Measurements from ENCODE around the gene ST7.

Gene ST7

DNA sequence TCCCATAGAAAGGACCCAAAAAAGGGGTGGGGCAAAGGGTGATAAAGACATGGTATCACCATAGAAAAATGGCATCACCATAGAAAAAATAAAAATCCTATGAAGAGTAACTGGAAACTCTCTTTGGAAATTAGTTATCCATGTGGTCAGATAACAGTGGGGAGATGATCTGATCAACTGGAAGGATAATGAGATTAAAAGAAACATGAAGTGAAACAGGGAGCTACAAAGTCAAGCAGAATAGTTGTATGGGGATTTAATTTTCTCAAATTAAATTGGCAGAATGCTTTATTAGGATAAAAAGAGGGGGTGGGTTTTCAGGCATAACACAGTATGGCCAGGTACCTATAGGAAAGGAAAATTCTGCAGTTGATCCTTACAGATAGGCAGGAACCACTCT, 258.3 kb downstream of the ST7 start:
- no peaks in the 10 kb centered on the region for H3K4me1 ChIP-seq (ENCODE audit: control insufficient read depth, low read depth, low read length)
- H3K27ac ChIP-seq (ENCODE audit: low read length): no peak overlapping the region
- no peaks in the 10 kb centered on the region for H3K9me3 ChIP-seq (ENCODE audit: control insufficient read depth, low read depth, low read length)
- H3K27me3 ChIP-seq (ENCODE audit: control insufficient read depth, insufficient read depth, low read length): no peaks in the 10 kb centered on the region
- no peak overlapping the region for H3K9ac ChIP-seq (ENCODE audit: low read length)
- peaks cover 5% of the 10 kb centered on the region for H3K36me3 ChIP-seq (ENCODE audit: control insufficient read depth, low read depth, low read length)
- no peak overlapping the region for H3K4me3 ChIP-seq (ENCODE audit: low read length)

DNA sequence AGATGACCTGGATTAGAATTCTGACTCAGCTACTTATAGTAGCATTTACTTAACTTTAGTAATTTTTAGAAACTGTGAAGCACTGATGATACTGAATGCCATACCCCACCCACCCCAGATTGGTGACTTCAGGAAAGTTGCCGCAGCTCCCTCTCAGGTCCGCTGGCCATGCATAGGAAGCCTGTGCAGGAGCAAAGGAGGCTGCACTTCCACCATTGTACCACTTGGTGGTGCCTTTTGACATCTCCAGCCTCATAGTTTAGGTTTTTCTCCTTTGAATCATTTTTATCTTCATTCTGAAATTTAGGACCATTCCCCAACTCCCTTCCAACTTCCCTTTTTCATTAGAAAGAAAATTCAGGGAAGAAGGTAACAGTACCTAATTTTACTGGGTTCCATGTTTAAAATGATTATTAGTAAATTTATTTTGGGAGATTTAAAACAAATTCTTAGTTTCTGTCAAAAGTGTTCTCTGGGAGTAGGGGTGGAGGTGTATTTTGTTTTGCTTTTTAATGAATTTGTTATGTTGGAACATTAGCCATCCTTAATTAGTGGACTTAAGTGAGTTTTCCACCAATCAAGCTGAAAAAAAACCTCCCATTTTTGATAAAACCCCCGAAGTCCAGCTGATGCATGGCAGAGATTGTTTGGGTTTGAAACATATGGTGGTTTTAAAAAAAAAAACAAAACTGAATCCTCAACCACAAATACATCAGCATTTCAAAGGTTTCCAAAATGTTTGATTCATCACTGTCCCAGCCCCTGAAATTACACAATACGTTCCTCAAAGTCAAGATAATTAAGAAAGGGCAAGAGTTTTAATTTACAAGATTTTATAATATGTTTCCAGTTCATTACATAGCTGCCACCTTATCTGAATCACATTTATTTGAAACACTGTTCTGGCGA, 259.9 kb downstream of the ST7 start:
- no peaks in the 10 kb centered on the region for H3K9me3 ChIP-seq (ENCODE audit: control insufficient read depth, low read depth, low read length)
- no peaks in the 10 kb centered on the region for H3K27me3 ChIP-seq (ENCODE audit: control insufficient read depth, insufficient read depth, low read length)
- peaks cover 5% of the 10 kb centered on the region for H3K36me3 ChIP-seq (ENCODE audit: control insufficient read depth, low read depth, low read length)
- H3K4me3 ChIP-seq (ENCODE audit: low read length): no peak overlapping the region
- H3K4me1 ChIP-seq (ENCODE audit: control insufficient read depth, low read depth, low read length): no peaks in the 10 kb centered on the region
- H3K9ac ChIP-seq (ENCODE audit: low read length): no peak overlapping the region
- no peak overlapping the region for H3K27ac ChIP-seq (ENCODE audit: low read length)

DNA sequence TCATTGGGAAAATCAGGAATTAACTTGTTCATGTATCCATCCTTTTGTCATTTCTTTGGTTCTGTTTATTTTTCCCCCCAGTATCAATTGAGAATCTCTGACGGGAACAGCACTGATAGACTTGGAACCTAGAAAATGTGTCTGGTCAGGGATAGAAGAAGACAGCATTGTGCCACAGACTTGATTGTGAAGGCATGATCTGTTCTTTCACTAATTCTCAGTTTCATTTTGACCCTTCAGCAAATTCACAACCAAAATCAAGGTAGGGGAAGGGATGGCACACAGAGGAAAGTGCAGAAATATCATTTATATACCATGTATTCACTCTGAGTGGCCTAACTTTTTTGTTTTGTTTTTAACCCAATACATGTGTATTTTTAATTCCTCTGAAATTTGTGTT, 262.7 kb downstream of the ST7 start:
- Histone ChIP-seq H3K36me3 (ENCODE audit: control insufficient read depth, low read depth, low read length) (no peaks in the 10 kb centered on the region), H3K9me3 (ENCODE audit: control insufficient read depth, low read depth, low read length) (no peaks in the 10 kb centered on the region), H3K4me3 (ENCODE audit: low read length) (no peak overlapping the region), H3K4me1 (ENCODE audit: control insufficient read depth, low read depth, low read length) (no peaks in the 10 kb centered on the region), H3K9ac (ENCODE audit: low read length) (no peak overlapping the region), H3K27ac (ENCODE audit: low read length) (no peak overlapping the region), H3K27me3 (ENCODE audit: control insufficient read depth, insufficient read depth, low read length) (no peaks in the 10 kb centered on the region)

DNA sequence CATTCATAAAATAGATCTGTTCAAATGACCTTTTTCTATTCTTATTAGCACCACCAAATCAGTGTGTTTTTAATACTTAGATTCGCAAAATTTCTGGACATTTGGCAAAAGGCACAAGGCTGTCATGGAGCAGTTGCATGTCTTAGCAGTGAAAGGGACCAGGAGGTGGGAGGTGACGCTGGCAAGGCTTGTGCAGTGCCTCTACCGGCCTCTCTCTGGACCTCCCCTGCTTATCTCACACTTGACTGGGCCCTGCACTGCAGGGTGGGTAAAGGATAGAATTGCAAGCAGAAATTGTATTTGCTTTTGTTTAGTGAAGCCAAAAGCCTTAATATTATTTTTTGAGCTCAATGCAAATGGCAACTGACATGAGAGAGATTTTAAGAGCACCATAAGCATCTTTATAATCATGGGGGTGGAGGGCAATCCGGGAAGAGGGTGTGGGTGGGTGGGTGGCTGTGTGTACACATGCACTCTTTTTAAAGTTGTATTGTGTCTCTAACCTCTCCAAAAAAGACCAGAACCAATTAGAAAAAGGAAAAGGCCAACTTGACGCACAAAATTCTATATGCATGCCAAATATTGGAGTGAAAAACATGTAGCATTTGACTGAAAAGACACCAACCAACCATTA, 263.3 kb downstream of the ST7 start:
- no peak overlapping the region for H3K4me3 ChIP-seq (ENCODE audit: low read length)
- no peak overlapping the region for H3K9ac ChIP-seq (ENCODE audit: low read length)
- no peaks in the 10 kb centered on the region for H3K36me3 ChIP-seq (ENCODE audit: control insufficient read depth, low read depth, low read length)
- no peak overlapping the region for H3K27ac ChIP-seq (ENCODE audit: low read length)
- H3K9me3 ChIP-seq (ENCODE audit: control insufficient read depth, low read depth, low read length): no peaks in the 10 kb centered on the region
- H3K27me3 ChIP-seq (ENCODE audit: control insufficient read depth, insufficient read depth, low read length): no peaks in the 10 kb centered on the region
- H3K4me1 ChIP-seq (ENCODE audit: control insufficient read depth, low read depth, low read length): no peaks in the 10 kb centered on the region

DNA sequence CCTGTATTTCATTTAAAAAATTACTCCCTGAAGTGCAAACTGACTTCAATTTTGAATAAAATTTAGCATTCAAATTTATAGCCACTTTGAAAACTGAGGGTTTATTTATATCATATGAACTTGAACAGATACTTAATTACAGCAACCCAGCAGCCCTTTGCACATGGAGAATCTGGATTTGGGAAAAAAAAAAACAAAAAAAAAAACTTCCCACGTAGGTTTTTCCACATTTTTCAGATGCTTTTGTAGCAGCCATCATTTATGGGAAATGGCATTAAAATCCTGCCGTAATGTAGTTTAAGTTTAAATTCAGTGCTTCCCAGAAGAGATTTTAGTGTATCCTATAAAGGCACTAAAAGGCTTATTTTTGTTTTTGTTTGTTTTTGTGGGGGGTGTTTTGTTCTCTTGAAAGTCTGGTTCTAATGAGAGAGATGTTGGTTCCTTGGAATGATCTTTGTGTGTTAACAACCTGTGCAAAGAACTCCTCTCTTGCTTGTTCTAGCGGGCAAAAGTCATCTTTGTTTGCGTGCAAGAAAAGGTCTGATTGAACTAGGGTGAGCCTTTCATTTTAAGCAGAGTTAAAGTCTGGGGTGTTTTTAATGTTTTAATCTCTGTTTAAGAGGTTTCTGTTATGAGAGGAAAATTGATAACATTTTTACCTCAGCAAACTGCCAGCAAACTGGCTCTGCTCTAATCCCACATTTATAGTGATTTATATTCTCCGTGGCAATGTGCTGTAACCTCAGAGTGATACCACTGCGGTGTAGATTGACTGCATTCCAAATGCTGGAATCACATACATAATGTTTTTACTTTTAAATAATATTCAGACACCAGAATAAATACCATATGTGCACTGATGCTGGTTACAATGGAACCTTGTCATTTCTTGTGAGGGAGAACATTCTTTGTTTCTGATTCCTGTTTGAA, 264.1 kb downstream of the ST7 start:
- H3K27ac ChIP-seq (ENCODE audit: low read length): no peak overlapping the region
- H3K4me1 ChIP-seq (ENCODE audit: control insufficient read depth, low read depth, low read length): no peaks in the 10 kb centered on the region
- no peaks in the 10 kb centered on the region for H3K36me3 ChIP-seq (ENCODE audit: control insufficient read depth, low read depth, low read length)
- no peak overlapping the region for H3K9ac ChIP-seq (ENCODE audit: low read length)
- no peak overlapping the region for H3K4me3 ChIP-seq (ENCODE audit: low read length)
- no peaks in the 10 kb centered on the region for H3K9me3 ChIP-seq (ENCODE audit: control insufficient read depth, low read depth, low read length)
- no peaks in the 10 kb centered on the region for H3K27me3 ChIP-seq (ENCODE audit: control insufficient read depth, insufficient read depth, low read length)

DNA sequence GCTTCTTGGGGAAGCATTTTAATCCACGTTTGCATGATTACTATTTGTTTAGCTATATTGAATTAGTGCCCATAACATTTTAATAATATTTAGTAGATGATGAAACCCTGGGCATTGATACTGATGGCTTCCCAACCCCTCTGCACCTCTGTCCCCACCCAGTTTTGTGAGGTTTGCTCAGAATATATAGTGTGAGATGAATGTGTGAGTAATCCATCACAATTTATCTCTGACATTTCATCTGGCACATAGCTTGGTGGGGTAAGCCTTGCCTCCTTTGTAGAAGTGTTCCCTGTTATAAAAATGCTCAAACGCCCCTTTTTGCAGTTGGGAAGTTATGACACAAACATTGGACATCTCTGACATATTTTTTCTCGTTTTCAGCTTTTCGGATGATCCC, 265.4 kb downstream of the ST7 start:
- no peaks in the 10 kb centered on the region for H3K9me3 ChIP-seq (ENCODE audit: control insufficient read depth, low read depth, low read length)
- H3K36me3 ChIP-seq (ENCODE audit: control insufficient read depth, low read depth, low read length): no peaks in the 10 kb centered on the region
- H3K9ac ChIP-seq (ENCODE audit: low read length): no peak overlapping the region

DNA sequence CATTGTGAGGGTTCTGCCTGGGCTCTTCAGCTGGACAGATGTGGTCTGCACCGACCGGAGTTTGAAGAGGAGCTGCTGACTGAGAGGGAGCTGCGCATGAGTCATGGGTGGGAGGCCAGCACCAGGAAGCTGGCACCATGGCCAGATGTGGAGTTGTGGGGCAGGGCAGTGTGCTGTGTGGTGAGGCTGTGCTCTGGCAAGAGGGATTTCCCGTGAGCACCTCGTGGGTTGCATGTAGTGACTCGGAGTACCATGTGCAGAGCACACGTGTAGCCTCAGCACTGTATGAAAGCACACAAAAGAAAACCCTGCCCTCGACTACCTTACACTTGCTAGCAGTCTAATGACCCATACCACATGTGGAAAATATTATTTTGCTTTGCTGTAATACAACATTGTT, 266.2 kb downstream of the ST7 start:
- Histone ChIP-seq H3K9me3 (ENCODE audit: control insufficient read depth, low read depth, low read length) (no peaks in the 10 kb centered on the region), H3K9ac (ENCODE audit: low read length) (no peak overlapping the region), H3K27me3 (ENCODE audit: control insufficient read depth, insufficient read depth, low read length) (no peaks in the 10 kb centered on the region), H3K4me3 (ENCODE audit: low read length) (no peak overlapping the region), H3K36me3 (ENCODE audit: control insufficient read depth, low read depth, low read length) (no peaks in the 10 kb centered on the region), H3K4me1 (ENCODE audit: control insufficient read depth, low read depth, low read length) (no peaks in the 10 kb centered on the region), H3K27ac (ENCODE audit: low read length) (no peak overlapping the region)

More for the DNA sequence above, 265.4 kb downstream of the ST7 start:
- H3K4me1 ChIP-seq (ENCODE audit: control insufficient read depth, low read depth, low read length): no peaks in the 10 kb centered on the region
- no peak overlapping the region for H3K4me3 ChIP-seq (ENCODE audit: low read length)
- no peak overlapping the region for H3K27ac ChIP-seq (ENCODE audit: low read length)
- no peaks in the 10 kb centered on the region for H3K27me3 ChIP-seq (ENCODE audit: control insufficient read depth, insufficient read depth, low read length)

DNA sequence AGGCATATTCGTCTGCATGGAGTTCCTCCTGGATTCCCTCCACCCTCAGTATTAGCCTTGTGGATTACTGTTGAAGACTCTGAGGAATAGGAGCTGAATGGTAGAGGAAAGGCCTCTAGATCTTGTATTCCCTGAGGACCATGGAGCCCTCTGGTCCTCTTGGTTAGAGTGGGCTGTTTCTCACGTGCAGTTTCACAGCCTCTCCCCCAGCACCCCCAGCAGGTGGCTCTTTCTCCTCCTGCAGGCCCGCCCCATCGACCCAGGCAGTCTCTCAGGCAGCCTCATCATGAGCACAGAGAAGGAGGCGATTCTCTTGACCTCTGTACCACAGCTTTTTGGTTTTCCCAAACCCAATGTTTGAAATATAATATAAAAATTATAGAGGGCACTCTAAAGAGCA, 267.5 kb downstream of the ST7 start:
- H3K4me1 ChIP-seq (ENCODE audit: control insufficient read depth, low read depth, low read length): peaks cover under 1% of the 10 kb centered on the region
- H3K9ac ChIP-seq (ENCODE audit: low read length): no peak overlapping the region
- H3K36me3 ChIP-seq (ENCODE audit: control insufficient read depth, low read depth, low read length): no peaks in the 10 kb centered on the region
- no peak overlapping the region for H3K4me3 ChIP-seq (ENCODE audit: low read length)
- no peaks in the 10 kb centered on the region for H3K9me3 ChIP-seq (ENCODE audit: control insufficient read depth, low read depth, low read length)
- H3K27me3 ChIP-seq (ENCODE audit: control insufficient read depth, insufficient read depth, low read length): no peaks in the 10 kb centered on the region
- H3K27ac ChIP-seq (ENCODE audit: low read length): no peak overlapping the region

DNA sequence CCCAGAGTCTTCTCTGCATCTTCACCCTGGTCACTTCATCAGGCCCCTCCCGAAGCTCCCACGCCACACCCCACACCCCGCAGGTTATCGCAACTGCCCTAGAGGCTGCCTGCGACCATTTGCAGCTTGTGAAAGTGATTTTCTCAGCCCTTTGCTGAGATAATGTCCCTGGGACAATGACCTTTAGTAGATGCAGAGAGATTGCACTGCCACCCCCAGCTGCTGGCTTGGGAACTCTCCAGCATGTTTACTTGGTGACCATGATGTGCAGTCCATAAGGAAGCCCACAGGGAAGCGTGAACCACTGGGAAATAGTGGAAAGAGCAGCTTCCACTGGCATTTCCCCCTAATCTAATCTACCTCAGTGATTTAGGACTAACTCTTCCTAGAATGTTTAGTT, 272.2 kb downstream of the ST7 start:
- Histone ChIP-seq H3K4me1 (ENCODE audit: control insufficient read depth, low read depth, low read length) (peaks cover 5% of the 10 kb centered on the region), H3K27ac (ENCODE audit: low read length) (no peak overlapping the region), H3K9ac (ENCODE audit: low read length) (no peak overlapping the region), H3K9me3 (ENCODE audit: control insufficient read depth, low read depth, low read length) (no peaks in the 10 kb centered on the region), H3K27me3 (ENCODE audit: control insufficient read depth, insufficient read depth, low read length) (no peaks in the 10 kb centered on the region), H3K36me3 (ENCODE audit: control insufficient read depth, low read depth, low read length) (no peaks in the 10 kb centered on the region), H3K4me3 (ENCODE audit: low read length) (no peak overlapping the region)

DNA sequence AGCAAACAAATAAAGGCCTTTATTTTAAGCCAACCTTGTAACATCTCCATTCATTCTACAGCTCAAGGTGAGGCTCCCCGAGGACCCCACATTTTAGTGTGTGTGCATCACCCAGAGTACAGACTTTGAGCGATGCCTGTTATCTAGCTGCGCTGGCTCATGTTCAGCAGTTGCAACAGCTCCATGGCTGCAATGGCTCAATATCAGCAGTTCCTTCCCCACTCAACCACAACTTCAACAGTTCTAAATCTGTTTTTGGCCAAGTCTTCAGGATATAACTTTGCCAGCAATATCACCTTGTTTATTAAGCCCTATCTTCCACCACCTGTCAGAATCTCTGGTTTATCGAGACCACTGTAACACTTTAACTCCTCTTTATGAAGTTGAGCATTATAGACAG, 273.8 kb downstream of the ST7 start:
- Histone ChIP-seq H3K9me3 (ENCODE audit: control insufficient read depth, low read depth, low read length) (no peaks in the 10 kb centered on the region), H3K9ac (ENCODE audit: low read length) (no peak overlapping the region), H3K4me1 (ENCODE audit: control insufficient read depth, low read depth, low read length) (peaks cover 5% of the 10 kb centered on the region), H3K4me3 (ENCODE audit: low read length) (no peak overlapping the region), H3K36me3 (ENCODE audit: control insufficient read depth, low read depth, low read length) (no peaks in the 10 kb centered on the region), H3K27ac (ENCODE audit: low read length) (no peak overlapping the region), H3K27me3 (ENCODE audit: control insufficient read depth, insufficient read depth, low read length) (no peaks in the 10 kb centered on the region)

DNA sequence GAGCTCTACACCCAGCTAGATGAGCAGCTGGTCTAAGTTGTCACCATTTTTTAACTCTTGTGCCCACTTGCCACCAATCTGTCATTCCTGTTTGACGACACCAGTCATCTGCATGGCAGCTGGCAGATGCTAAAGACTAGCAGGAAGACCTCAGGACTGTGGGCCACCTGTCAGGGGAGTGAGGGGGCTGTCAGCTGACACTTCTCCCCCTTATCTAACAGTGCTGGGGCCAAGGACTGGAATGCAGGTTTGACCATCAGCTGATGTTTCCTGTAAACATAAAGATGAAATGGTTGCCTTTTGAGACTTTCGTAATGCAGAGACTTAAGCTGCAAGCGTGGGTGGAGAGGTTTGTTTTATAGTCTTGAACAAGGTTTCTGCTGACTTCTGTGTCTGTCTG, 276.0 kb downstream of the ST7 start:
- Histone ChIP-seq H3K9me3 (ENCODE audit: control insufficient read depth, low read depth, low read length) (no peaks in the 10 kb centered on the region), H3K4me1 (ENCODE audit: control insufficient read depth, low read depth, low read length) (peaks cover 5% of the 10 kb centered on the region), H3K36me3 (ENCODE audit: control insufficient read depth, low read depth, low read length) (no peaks in the 10 kb centered on the region), H3K9ac (ENCODE audit: low read length) (no peak overlapping the region), H3K27ac (ENCODE audit: low read length) (no peak overlapping the region), H3K27me3 (ENCODE audit: control insufficient read depth, insufficient read depth, low read length) (no peaks in the 10 kb centered on the region), H3K4me3 (ENCODE audit: low read length) (no peak overlapping the region)

All from iPS-18a (cell line).